T follicular helper cell (primary cell): ENCODE results near the gene PRKCE.

Source experiments
- DNase-seq: peaks from one replicate; pipeline ENCODE4 v3.0.0-alpha.2; 2020; ENCODE audit warnings: low read depth

The PRKCE gene

DNA sequence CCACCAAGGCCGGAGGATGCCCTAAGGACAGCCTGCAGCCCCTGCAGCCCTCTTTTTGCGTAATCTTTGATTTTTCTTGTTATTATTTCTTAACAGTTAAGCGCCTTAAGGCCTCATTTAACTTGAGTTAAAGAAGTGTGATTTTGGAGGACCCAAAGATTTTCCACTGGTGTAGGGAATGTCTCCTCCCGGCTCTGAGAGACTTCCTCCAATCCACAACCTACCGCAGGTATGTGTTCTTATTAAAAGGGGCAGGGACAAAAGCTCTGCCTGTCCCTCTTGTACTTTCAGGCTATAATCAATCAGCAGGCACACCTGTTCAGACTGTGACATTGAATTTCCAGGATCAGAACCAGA lies 285.1 kb downstream of the PRKCE start:
- no peak for DNase-seq

DNA sequence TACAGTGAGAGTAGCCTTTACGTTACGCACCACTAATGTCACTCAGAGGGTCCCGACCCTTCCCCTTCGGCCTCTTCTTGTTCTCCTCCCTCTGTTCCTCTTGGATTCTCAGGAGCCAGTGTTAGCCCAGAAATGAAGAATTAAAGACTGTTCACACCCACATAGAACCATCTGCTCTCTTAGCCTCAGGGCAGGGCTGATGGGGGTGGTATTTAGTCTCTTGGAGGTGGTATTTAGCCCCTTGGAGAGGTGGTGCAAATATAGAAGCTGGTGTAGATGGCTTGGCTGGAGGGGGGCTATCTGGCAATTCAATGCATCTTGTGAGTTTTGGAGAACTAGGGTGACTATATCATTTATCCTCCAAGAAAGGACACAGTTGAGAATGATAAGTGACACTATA lies 286.5 kb downstream of the PRKCE start:
- no peak for DNase-seq

DNA sequence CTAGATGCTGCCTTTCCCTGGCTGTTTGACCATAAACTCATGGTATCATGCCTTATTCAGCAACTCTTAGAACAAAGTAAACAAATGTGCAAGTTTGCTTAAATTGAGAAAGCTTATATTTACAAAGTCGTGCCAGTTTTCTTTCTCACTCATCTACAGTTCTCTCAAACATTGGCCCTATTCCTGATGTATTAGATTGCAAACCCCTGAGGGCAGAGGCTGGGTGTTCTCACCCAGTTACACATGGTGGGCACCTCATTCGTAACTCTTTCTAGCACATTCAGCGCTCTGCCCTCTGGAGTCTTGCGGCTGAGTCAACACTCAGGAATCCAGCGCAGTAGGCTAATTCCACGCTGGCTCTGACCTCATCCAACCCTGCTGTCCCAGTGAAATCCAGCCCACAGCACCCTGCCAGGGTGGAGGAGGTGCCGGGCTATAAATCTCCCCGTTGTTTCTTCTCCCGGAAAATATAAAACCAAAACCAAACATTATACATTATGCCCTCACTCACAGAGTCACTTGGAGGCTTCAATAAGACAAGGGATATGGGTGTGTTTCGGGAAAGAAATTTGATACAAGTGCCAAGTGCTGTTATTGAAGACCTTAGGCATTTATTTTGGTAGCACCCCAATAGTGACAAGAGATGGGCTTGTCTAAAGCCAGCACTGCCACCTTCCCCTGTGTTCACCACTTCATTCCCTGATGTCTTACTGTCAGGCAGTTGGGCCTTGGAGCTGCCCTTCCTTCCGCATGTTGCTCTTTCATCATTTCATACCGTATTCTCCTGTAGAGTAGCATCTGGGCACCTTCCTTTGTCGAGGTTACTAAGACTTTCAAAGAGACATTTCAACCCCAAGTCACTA lies 287.4 kb downstream of the PRKCE start:
- DNase-seq = no peak

DNA sequence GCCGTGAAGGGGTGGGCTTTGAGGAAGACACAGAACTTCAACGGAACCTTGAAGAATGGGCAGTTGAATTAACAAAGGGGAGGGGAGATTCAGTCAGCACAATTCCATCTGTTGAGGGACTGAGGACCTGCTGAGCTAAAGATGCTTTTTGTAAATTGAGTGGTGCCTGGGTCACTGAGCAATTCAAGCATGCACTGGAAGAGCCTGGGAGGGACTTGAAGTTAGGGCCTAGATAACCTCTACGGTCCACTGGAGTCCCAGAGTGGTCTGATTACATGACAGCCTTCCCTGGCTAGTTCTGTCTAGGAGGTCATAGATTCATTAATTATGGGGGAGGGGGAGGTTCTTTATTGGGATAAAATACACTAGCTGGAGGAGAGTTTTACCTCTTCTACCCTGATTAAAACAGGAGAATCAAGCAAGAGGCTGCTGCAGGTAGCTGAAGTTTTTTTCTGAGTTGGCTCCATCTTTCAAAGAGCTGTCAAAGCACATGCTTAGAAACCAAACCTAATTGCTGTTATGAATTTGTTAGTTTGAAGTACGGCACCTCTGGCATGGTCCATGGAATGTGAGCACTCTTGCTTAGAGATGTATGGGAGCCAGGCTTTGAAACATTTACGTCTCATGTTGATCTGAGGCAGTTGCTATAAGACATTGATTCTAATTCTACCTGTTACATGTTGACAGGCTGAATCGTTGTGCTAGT lies 290.2 kb downstream of the PRKCE start:
- DNase-seq = no peak

DNA sequence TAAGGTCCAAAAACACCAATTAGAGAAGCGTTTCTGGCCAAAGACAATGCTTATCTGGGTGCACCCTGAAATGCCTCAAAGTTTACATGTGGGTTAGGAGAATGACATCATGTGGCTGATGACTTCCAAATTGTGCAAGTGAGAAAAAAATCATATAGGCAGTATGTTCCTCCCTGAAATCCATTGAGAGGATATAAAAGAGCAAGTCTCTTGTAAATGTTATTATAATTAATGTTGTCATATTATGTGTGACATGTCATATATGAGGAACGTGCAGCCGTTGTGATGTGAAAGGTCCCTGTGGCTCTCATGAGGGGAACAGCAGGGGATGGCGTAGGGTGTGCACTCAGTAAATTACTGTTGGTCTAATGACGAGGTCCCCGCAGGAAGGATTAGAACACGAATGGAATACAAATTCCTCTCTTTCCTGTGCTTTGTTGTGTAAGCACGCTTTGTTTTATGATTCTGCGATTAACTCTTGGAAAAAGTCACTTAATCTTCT lies 290.8 kb downstream of the PRKCE start:
- DNase-seq = no peak

DNA sequence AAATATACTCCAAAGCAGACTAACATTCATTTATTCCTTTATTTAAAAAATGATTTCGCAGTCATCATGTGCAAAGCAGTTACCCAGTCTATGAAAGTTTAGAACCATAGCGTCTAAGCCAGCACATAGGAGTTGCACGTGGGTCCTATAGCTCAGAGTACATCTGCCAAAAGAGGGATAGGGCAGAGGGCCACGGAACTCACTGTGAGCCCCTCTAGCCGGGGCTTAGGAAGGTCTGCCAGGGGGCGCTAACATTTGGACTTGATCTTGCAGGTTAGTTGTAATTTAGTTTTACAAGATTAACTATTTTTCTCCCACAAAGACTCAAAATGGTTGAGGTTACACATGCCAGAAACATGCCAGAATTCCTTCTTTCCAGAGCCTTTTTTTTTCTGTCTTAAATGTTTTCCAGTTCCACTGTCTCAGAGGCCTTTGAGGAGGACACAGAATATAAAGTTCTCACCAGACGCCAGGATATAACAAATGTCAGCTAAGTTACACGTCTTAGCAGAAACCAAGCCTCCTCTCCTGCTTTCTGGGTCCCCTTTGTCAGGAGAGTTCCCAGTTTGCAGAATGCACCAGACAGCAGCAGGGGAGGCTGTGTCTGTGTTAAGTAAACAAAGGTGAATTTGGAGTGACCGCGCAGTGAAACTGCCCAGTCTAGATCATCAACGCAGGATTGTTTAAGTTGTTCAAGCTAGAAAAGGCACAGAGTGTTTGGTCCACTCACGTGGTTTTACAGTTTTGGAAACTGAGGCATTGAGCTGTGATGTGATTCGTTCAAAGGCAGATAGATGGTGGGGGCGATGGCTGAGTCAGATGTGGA lies 292.0 kb downstream of the PRKCE start:
- DNase-seq = no peak

DNA sequence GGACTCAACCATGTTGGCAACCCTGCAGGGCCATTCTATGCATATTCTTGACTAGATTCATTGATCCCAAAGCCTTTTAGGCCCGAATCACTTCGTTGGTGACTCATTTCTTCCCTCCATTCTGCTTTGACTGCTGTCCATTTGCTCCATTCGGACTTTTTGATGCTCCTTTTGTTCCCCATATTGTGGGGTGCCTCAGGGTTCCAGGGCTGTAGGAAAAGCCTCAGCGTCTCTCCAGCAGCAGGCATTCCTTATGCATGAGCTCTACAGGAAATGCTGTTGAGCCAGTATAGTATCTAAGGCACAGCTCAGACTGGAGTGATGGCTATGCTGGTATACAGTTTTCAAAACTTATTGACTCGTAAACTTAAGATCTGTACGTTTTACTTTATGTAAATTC lies 292.6 kb downstream of the PRKCE start:
- no peak for DNase-seq

DNA sequence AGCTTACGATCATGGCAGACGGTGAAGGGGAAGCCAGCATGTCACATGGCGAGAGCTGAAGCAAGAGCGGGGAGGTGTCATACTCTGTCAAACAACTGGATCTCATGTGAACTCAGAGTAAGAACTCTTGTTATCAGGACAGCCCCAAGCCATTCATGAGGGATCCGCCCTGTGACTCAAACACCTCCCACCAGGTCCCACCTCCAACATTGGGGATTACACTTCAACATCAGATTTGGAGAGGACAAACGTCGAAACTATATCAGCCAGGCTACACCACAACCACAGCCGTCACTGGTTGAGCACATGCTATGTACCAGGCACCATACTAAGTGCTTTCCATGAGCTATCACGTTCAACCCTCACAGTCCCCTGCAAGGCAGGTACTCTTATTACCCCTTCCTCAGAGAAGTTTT lies 293.8 kb downstream of the PRKCE start:
- no peak for DNase-seq

DNA sequence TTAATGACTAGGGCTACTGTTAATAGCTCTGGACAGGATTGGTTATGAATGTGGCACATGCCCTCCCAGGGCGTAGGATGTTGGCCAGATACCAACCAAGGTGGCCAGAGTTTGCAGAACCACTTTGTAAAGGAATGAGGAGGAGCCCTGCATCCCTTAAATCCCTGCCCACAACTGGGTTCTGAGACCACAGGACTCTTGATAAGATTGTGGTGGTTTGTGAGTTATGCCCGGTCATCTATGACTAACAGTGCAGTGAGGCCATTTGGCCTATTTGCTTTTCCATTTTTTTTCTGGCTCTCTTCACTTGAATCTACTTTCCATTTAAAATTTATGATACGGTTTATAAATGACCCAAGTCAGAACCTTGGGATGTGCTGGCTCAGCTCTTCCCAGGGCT lies 294.5 kb downstream of the PRKCE start:
- DNase-seq = no peak

DNA sequence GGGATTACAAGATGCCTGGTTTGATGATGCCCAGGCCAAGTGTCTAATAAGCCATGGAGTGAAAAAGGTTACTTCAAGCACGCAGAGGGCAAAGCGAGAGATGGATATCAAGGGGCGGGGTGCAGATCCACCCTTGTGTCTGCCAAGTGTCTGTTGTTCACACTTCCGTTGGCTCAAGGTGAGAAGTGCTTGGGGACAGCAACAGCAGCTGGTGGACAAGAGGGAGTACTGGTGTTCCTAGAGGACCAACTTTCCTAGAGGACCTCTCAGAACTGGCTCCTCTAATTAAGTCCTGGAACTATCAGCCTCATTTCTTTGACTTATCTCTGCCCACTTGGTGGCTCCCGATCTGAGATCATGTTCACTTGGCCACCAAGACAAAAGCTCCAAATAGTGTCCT lies 299.1 kb downstream of the PRKCE start:
- no peak for DNase-seq

DNA sequence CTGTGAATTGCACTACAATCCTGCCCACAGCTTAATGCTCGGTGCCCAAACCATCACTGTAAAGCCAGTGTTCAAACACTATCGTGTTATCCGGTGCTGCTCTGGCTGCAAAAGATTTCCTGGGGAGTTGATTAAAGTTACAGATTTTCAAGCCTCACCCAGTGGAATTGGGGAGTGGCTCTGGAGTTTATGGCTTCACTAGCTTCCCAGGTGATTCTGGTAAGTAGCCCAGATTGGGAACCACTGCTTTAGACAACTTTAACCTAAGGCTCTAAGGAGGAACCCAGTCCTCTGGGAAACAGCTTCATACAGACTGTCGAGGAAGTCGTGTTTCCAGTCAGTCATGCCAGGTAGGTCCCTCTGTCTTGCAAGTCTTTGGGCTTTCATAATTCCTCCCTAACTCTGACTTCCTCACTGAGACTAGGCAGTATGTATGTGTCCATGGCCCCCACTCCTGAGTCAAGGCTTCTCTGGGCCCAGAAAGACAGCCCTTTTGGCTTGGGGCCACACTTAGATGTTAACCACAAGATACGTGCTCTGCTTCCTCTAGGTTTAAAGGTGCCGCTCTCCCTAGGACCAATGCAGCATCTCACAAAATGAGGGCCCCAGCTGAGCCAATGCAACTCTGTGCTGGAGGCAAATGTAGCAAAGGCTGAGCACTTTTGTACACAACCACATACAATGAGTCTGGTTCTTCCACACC lies 299.7 kb downstream of the PRKCE start:
- DNase-seq = no peak

DNA sequence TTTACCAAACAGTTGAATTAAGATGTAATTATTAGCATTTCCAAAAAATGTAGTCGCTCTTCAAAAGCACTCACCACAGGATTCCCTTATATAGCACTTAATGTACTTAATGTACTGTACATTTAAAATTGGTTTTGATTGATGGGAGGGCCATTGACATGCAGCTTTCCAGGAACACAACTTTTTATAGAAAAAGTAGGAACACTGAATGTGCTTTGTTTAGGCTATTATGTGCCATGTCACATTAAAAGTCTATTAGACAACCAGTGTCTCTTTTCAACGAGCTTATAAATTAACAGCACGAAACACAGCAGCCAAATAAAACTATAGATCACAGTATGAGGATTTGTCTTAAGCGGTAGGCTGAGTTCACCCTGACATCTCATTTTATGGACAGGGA lies 301.1 kb downstream of the PRKCE start:
- DNase-seq = no peak

DNA sequence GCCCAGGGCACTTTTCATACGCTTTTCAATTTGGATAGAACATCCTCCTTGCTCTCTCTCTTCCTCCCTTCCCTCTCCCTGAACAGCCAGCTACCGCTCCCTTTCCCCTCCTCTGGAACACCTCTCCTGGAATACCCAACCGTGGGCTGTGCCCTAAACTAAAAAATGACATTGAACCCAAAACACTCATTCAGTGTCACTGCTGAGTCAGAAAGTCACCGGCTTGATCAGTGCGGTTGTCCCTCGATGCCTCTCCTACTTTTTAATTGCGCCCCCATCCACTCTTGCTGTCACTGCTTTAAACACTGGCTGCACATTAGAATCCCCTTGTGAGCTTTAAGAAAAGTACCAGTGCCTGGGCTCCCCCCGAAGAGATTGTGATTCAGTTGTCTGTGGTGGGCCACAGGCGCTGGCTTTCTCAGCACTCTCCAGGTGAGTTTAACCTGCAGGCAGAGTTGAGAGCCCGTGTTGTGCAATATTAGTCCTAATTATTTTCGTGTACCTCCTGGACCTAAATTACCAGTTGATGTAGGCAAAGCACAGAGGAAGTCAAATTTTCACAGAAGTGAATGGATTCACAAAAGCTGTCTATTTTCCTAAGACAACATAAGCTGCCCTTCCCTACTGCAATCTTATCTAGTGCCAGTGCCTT lies 302.0 kb downstream of the PRKCE start:
- no peak for DNase-seq

DNA sequence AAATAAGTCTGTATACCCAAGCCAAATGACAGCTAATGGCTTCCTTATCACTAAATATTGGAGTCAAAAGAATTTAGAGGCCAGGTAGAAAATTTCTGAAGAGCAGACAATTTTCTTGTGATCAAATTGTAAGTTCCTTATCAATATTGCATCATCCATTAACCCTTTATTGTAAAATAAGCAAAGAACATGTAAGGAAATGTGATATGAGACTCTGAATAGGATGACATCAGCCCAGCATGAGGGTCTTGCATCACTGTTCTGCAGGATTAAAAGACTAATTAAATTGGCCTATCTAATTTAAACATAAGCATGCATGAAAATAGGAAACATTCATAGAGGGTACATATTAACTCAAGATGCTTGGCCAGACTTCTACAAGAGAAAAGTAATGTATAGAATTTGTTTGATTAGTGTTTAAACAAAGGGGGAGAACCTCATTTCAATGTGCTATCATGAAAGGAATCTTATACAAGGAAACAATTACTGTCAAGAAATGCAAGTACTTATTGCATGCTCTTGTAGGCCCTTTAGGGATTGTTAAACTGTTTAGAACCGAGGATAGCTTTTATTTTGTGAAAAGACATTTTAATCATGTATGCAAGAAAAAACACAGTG lies 302.9 kb downstream of the PRKCE start:
- DNase-seq = no peak

DNA sequence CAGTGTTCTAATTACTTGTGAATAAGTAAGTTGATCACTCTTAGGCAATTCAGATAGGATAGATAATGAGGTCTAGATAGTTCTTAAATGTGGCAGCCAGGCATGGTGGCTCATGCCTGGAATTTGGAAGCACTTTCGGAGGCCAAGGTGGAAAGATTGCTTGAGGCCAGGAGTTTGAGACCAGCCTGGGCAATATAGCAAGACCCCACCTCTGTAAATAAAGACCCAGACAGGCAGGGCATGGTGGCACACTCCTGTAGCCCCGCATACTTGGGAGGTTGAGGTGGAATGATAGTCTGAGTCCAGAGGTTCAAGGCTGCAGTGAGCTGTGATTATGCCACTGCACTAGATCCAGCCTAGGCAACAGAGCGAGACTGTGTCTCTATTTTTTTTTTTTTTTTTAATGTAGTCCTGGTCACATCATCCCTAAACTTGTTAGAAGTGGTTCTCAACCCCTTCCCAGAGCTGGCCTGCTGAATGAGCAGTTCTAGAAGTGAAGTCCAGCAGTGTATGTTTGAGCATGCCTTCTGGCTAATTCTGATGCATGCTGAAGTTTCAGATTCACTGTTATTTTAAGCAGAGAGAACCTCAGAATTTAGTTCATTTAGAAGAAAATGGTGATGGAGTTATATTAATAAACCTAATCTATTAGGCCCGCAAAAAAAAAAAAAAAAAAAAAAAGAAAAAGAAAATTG lies 306.2 kb downstream of the PRKCE start:
- DNase-seq = no peak

DNA sequence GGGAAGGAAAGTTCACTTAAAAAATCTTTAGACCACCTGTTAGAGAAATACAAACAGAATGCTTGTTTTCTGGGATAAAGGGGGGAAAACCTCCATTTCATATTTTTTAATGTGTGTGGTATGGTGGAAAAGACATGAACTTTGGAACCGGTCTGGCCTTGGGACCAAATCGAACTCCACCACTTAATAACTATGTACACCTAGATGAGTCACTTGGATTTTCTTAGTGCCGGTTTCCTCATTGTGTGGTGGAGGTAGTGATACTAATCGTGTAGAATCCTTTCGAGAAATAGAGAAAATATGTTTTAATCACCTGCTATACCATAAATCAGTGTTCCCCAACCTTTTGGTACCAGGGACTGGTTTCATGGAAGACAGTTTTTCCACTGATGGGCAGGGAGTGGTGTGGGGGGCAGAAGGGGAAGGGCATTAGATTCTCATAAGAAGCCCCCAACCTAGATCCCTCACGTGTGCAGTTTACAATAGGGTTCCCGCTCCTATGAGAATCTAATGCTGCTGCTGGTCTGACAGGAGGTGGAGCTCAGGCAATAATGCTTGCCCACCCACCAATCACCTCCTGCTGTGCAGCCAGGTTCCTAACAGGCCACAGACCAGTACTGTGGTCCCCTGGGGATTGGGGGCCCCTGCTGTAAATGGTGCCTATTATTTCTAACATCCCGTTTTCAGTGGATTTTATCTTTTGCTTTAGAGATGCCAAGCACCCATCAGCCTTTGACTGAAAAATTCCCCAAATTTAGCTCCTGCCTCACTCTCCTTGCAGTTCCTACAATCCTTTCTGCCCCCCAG lies 308.8 kb downstream of the PRKCE start:
- no peak for DNase-seq

DNA sequence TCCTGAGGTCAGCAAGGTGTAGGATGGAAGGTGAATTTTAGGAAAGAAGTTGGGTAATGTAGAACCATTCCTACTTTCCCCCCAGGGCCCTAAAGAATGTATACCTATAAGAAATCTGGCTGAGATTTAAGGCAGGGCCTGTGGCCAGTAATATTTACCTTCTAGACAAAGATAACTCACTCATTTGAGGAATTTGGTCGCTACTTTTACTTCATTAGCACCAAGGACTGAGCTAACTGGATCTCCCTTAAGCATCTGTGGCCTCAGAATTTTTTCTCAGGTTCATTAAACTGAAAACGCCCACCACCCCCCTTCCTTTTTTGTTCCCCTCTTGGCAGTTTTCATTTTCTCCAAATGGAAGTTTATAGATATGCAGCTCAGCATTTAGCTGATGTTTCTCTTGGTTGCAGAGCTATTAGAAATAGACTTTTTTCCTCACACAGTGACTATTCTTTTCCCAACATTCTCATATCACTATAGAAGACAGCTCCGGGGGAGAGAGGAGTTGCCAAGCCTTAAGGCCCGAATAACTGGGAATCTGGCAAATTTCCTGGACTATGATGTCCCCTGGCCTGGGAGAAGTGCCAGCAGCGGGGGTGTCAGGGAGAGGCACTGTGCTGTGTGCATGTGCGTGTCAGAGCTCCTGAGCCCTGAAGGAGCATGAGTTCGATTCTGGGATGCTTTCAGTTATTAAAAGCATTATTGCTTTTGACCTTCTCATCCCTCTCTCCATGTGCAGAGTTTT lies 310.9 kb downstream of the PRKCE start:
- DNase-seq = no peak

DNA sequence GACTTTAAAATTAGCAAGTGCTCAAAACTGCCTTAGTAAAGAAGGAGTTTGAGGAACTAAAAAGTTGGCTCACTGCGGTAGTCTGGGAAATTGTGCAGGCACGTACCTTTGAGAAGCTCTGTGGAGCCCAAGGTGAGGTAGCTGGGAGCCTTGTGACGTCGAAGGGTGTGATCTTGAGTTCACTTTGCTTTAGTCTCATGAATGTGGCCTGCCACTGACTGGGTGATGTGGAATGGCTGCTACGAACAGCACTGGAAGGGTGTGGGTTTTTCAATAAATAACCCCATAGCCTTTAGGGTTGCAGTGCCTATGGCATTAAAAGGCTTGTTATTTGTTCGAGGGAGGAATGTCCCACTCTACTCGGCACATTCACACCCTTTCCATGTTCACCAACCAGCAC lies 312.3 kb downstream of the PRKCE start:
- DNase-seq = no peak
